ENCODE data around the gene NFS1. TPM values are rescaled to one million over a fixed set of nuclear protein-coding genes. Genes with fewer than 3 reads are reported as not detected.

NFS1 gene
- polyA plus RNA-seq, 1 of the 3 experiments (the other 2 are of a cell fraction): 75.6 TPM

DNA sequence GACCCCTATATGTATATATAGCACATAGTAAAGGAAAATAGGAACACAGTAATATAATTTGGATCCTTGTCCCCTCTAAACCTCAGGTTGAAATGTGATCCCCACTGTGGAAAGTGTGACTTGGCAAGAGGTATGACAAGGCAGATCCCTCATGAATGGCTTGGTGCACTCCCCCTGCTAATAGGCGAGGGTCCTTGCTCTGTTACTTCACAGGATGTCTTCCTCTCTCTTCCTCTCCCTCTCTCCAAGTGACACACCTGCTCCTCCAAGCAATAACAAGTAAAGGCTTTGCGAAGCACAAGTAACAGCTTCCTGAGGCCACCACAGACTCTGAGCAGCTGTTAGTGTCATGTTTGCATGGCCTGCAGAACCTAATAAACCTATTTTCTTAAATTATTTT is 16.5 kb upstream of the NFS1 start:
- Histone ChIP-seq H3F3A (replicated peaks; ENCODE audit: insufficient read depth) (peaks cover 79% of the 10 kb centered on the region), H4K20me1 (ENCODE audit: insufficient read depth) (peaks cover 87% of the 10 kb centered on the region), H3K4me2 (no peak overlapping the region), H3K27ac (ENCODE audit: low read depth in 2 of 2, low read length in 1 of 2) (no peak overlapping the region), H3K9me2 (no peaks in the 10 kb centered on the region), H3K4me3 (ENCODE audit: low read depth in 2 of 2, low read length in 1 of 2) (no peak overlapping the region), H2AFZ (ENCODE audit: low read depth) (no peak overlapping the region), H3K9me3 (no peaks in the 10 kb centered on the region), H3K27me3 (ENCODE audit: insufficient read depth) (no peaks in the 10 kb centered on the region), H3K4me1 (ENCODE audit: control insufficient read depth in 1 of 2, insufficient read depth in 2 of 2, low read depth in 1 of 2, low read length in 1 of 2) (peaks cover 0 to 5% of the 10 kb centered on the region in 2 experiments; a peak in 2 of 4 replicates), H3K9ac (no peak overlapping the region), H3K79me2 (ENCODE audit: insufficient read depth) (peaks cover 97% of the 10 kb centered on the region), H3K36me3 (replicated peaks in 1 of 2; ENCODE audit: control insufficient read depth in 1 of 2, insufficient read depth in 2 of 2, low read length in 1 of 2) (peaks cover 86 to 98% of the 10 kb centered on the region in 2 experiments)
- no peak for TF ChIP-seq MEF2A (IDR thresholded peaks at IDR 0.05; ENCODE audit: borderline replicate concordance, low read depth)
- no peak for TF ChIP-seq EZH2phosphoT487 (IDR thresholded peaks at IDR 0.05; ENCODE audit: borderline replicate concordance, low read depth)
- TF ChIP-seq JUND (IDR thresholded peaks at IDR 0.05): no peak
- TF ChIP-seq GABPA (IDR thresholded peaks at IDR 0.05; ENCODE audit: low read depth): no peak
- TF ChIP-seq IRF3 (IDR thresholded peaks at IDR 0.05; ENCODE audit: low read depth, low read length): no peak
- TF ChIP-seq TAF1 (IDR thresholded peaks at IDR 0.05; ENCODE audit: borderline replicate concordance, low read depth, low read length): no peak
- TF ChIP-seq, protein P1, sequence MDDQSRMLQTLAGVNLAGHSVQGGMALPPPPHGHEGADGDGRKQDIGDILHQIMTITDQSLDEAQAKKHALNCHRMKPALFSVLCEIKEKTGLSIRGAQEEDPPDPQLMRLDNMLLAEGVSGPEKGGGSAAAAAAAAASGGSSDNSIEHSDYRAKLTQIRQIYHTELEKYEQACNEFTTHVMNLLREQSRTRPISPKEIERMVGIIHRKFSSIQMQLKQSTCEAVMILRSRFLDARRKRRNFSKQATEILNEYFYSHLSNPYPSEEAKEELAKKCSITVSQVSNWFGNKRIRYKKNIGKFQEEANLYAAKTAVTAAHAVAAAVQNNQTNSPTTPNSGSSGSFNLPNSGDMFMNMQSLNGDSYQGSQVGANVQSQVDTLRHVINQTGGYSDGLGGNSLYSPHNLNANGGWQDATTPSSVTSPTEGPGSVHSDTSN (IDR thresholded peaks at IDR 0.05): no peak
- TF ChIP-seq NFIC (IDR thresholded peaks at IDR 0.05; ENCODE audit: borderline replicate concordance): no peak
- TF ChIP-seq, protein P2, sequence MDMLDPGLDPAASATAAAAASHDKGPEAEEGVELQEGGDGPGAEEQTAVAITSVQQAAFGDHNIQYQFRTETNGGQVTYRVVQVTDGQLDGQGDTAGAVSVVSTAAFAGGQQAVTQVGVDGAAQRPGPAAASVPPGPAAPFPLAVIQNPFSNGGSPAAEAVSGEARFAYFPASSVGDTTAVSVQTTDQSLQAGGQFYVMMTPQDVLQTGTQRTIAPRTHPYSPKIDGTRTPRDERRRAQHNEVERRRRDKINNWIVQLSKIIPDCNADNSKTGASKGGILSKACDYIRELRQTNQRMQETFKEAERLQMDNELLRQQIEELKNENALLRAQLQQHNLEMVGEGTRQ (IDR thresholded peaks at IDR 0.05; ENCODE audit: borderline replicate concordance, low read depth, low read length): no peak
- TF ChIP-seq RFX5 (IDR thresholded peaks at IDR 0.05; ENCODE audit: low read length): no peak
- TF ChIP-seq RAD21 (IDR thresholded peaks at IDR 0.05; ENCODE audit: low read length): no peak
- no peak for TF ChIP-seq FOXJ3 (CRISPR knock-in tag; IDR thresholded peaks at IDR 0.05)
- no peak for TF ChIP-seq REST (IDR thresholded peaks at IDR 0.05; ENCODE audit: low read depth, low read length)
- POLR2A ChIA-PET: no interaction called here
- DNase-seq: no peak
- CTCF ChIA-PET: no interaction called here
- WGBS (ENCODE audit: low lambda C conversion rate): 89% methylated on average over 2 of the region's 2 CpGs
